ENCODE results near the gene ZBTB4. TPM values are rescaled to one million over a fixed set of nuclear protein-coding genes. Genes with fewer than 3 reads are reported as not detected.

Gene ZBTB4
- total RNA-seq, 1 experiment from 2014 or later: 14.7 TPM

GRCh38 chr17:7493941-7494340 lies 14.5 kb upstream of the ZBTB4 start:
- no peaks in the 10 kb centered on the region for H3F3A ChIP-seq (ENCODE audit: low read length, unreplicated experiment)
- no peak overlapping the region for H3K4me3 ChIP-seq (ENCODE audit: low read length)
- no peak overlapping the region for H2AFZ ChIP-seq (ENCODE audit: low read length)
- no peak overlapping the region for H3K9ac ChIP-seq (ENCODE audit: low read length)
- H3K27ac ChIP-seq (ENCODE audit: low read length): no peak overlapping the region
- no TSS peak for BruUV-seq (replicated peaks)
- no peak for TF ChIP-seq EZH2phosphoT487 (IDR thresholded peaks at IDR 0.05; ENCODE audit: borderline replicate concordance, low read length)
- no peak for TF ChIP-seq EZH2 (IDR thresholded peaks at IDR 0.05; ENCODE audit: low read length, unreplicated experiment)
- no peak for TF ChIP-seq CTCF (conservative IDR thresholded peaks at IDR 0.05; ENCODE audit: low read depth, low read length)
- ChIA-PET POLR2A (ENCODE audit: unreplicated experiment) (no interaction called here), CTCF (no interaction called here)
- H3K79me2 ChIP-seq (ENCODE audit: low read length): peaks cover 69% of the 10 kb centered on the region
- H3K36me3 ChIP-seq (ENCODE audit: low read depth, low read length): peaks cover 37% of the 10 kb centered on the region
- H3K9me3 ChIP-seq (ENCODE audit: low read length): no peaks in the 10 kb centered on the region
- ATAC-seq (no peak), DNase-seq (no peak)
- H3K4me1 ChIP-seq (ENCODE audit: insufficient read depth, low read length): no peaks in the 10 kb centered on the region
- H4K20me1 ChIP-seq (ENCODE audit: low read length): peaks cover 42% of the 10 kb centered on the region
- H3K27me3 ChIP-seq (ENCODE audit: low read length): no peaks in the 10 kb centered on the region
- no peaks in the 10 kb centered on the region for H3K9me2 ChIP-seq (replicated peaks; ENCODE audit: low read length)
- H3K4me2 ChIP-seq (ENCODE audit: low read length): no peak overlapping the region
- intact Hi-C loops (cut with micrococcal nuclease): no loop called here

DNA sequence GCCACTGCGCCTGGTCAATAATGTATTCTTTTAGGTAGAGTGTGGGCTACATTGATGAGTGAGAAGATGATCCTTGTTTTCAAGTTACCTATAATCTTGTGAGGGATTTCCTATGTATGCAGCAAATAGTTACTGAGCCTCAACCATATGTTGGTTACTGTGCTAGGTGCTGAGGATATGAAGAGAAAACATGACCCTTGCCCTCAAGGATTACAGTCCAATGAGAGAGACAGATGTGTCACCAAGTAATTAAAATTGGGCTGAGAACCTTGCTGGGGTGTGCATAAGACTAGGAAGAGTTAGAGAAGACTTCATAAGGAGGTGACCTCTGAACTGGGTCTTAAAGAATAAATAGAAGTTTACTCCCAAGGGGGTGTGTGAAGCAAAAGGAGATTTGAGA lies 12.2 kb upstream of the ZBTB4 start:
- Histone ChIP-seq H3F3A (ENCODE audit: low read length, unreplicated experiment) (no peaks in the 10 kb centered on the region), H3K4me2 (ENCODE audit: low read length) (no peak overlapping the region), H3K27me3 (ENCODE audit: low read length) (no peaks in the 10 kb centered on the region), H4K20me1 (ENCODE audit: low read length) (peaks cover 57% of the 10 kb centered on the region), H3K9me2 (replicated peaks; ENCODE audit: low read length) (no peaks in the 10 kb centered on the region), H3K79me2 (ENCODE audit: low read length) (peaks cover 93% of the 10 kb centered on the region), H2AFZ (ENCODE audit: low read length) (no peak overlapping the region), H3K27ac (ENCODE audit: low read length) (no peak overlapping the region), H3K36me3 (ENCODE audit: low read depth, low read length) (peaks cover 23% of the 10 kb centered on the region; the same call in 1 of the 2 replicates), H3K9me3 (ENCODE audit: low read length) (no peaks in the 10 kb centered on the region), H3K9ac (ENCODE audit: low read length) (no peak overlapping the region), H3K4me1 (ENCODE audit: insufficient read depth, low read length) (peaks cover 8% of the 10 kb centered on the region), H3K4me3 (ENCODE audit: low read length) (no peak overlapping the region)
- TF ChIP-seq EZH2phosphoT487 (IDR thresholded peaks at IDR 0.05; ENCODE audit: borderline replicate concordance, low read length) (no peak), CTCF (conservative IDR thresholded peaks at IDR 0.05; ENCODE audit: low read depth, low read length) (no peak), EZH2 (IDR thresholded peaks at IDR 0.05; ENCODE audit: low read length, unreplicated experiment) (no peak)
- ATAC-seq (no peak), DNase-seq (no peak)
- no TSS peak for BruUV-seq (replicated peaks)
- ChIA-PET CTCF (no interaction called here), POLR2A (ENCODE audit: unreplicated experiment) (no interaction called here)
- intact Hi-C loops (cut with micrococcal nuclease): no loop called here

DNA sequence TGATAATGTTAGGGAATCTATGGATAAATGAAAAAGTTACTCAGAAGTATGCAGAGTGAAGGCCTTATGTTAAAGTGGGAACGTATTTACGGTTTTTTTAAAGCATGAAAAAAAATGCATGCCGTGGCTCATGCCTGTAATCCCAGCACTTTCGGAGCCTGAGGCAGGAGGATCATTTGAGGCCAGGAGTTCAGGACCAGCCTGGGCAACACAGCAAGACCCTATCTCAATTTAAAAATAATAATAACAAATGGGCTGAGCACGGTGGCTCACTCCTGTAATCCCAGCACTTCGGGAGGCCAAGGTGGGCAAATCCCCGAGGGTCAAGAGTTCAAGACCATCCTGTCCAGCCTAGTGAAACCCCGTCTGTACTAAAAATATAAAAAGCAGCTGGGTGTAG lies 10.7 kb upstream of the ZBTB4 start:
- Histone ChIP-seq H3F3A (ENCODE audit: low read length, unreplicated experiment) (no peaks in the 10 kb centered on the region), H3K36me3 (ENCODE audit: low read depth, low read length) (peaks cover 11% of the 10 kb centered on the region; the same call in 1 of the 2 replicates), H3K4me2 (ENCODE audit: low read length) (no peak overlapping the region), H3K4me1 (ENCODE audit: insufficient read depth, low read length) (peaks cover 17% of the 10 kb centered on the region), H4K20me1 (ENCODE audit: low read length) (peaks cover 61% of the 10 kb centered on the region), H3K9ac (ENCODE audit: low read length) (no peak overlapping the region), H3K9me3 (ENCODE audit: low read length) (no peaks in the 10 kb centered on the region), H3K9me2 (replicated peaks; ENCODE audit: low read length) (no peaks in the 10 kb centered on the region), H3K27me3 (ENCODE audit: low read length) (no peaks in the 10 kb centered on the region), H3K4me3 (ENCODE audit: low read length) (no peak overlapping the region), H2AFZ (ENCODE audit: low read length) (no peak overlapping the region), H3K79me2 (ENCODE audit: low read length) (peaks cover 100% of the 10 kb centered on the region), H3K27ac (ENCODE audit: low read length) (no peak overlapping the region)
- CTCF ChIA-PET: no interaction called here
- DNase-seq (no peak), ATAC-seq (no peak)
- no TSS peak for BruUV-seq (replicated peaks)
- TF ChIP-seq EZH2 (IDR thresholded peaks at IDR 0.05; ENCODE audit: low read length, unreplicated experiment) (no peak), CTCF (conservative IDR thresholded peaks at IDR 0.05; ENCODE audit: low read depth, low read length) (no peak), EZH2phosphoT487 (IDR thresholded peaks at IDR 0.05; ENCODE audit: borderline replicate concordance, low read length) (no peak)
- intact Hi-C loops (cut with micrococcal nuclease): no loop called here
- POLR2A ChIA-PET (ENCODE audit: unreplicated experiment): no interaction called here

Measured in PC-3 (cell line).